Left ventricle myocardium superior (tissue), 1 donor: ENCODE data around the gene GTF3C6. TPM values are rescaled to one million over a fixed set of nuclear protein-coding genes. Genes with fewer than 3 reads are reported as not detected.

Experiments used
- total RNA-seq: library from RNA; stranded (reverse); fragmentation: NEBNext Ultra II Directional; extraction: Animal tissue kit (Norgen Biotek cat#: 25700); gene quantifications from one replicate; pipeline ENCODE4 v1.2.1, GENCODE V29; 2021
- donor health status: DM: no; HTN: yes; CAD: no; lungs with severe emphysema.

GTF3C6 gene
- total RNA-seq, 1 donor from 2014 or later = 116 TPM

Other genes with a start within 250 kb of the GTF3C6 start
- 11.0 TPM for gene CDK19, start 143.2 kb upstream of the GTF3C6 start, total RNA-seq
- gene AMD1, start 83.9 kb upstream of the GTF3C6 start, total RNA-seq = 89.3 TPM
- gene RPF2, start 23.3 kb downstream of the GTF3C6 start, total RNA-seq = 27.3 TPM
- gene SLC16A10, start 128.8 kb downstream of the GTF3C6 start, total RNA-seq = 20.8 TPM